ENCODE data around the gene SLC28A1.

Gene SLC28A1

GRCh38 chr15:84968301-84968700 is 83.8 kb downstream of the SLC28A1 start:
- H3K4me3 ChIP-seq (ENCODE audit: insufficient read depth, low read length, poor library complexity, severe bottlenecking): no peak overlapping the region
- H3K27me3 ChIP-seq (ENCODE audit: low read length): no peaks in the 10 kb centered on the region
- no peaks in the 10 kb centered on the region for H3K9me3 ChIP-seq (ENCODE audit: insufficient read depth, low read length)
- H3K27ac ChIP-seq (ENCODE audit: low read depth, low read length): no peak overlapping the region
- no peak overlapping the region for H3K9ac ChIP-seq (ENCODE audit: low read length)
- H3K4me2 ChIP-seq (ENCODE audit: low read depth, low read length, poor library complexity, severe bottlenecking): no peak overlapping the region
- H3K9me2 ChIP-seq (replicated peaks; ENCODE audit: insufficient read depth, low read length): no peaks in the 10 kb centered on the region
- H2AFZ ChIP-seq (ENCODE audit: low read depth, low read length, severe bottlenecking): no peak overlapping the region
- H3K79me2 ChIP-seq (ENCODE audit: insufficient read depth, low read length): no peaks in the 10 kb centered on the region
- TF ChIP-seq EZH2phosphoT487 (conservative IDR thresholded peaks at IDR 0.05; ENCODE audit: low read length) (no peak), CTCF (IDR thresholded peaks at IDR 0.05; ENCODE audit: insufficient read depth, low read length, poor library complexity, severe bottlenecking) (no peak)
- no peaks in the 10 kb centered on the region for H3F3A ChIP-seq (ENCODE audit: insufficient read depth)
- no peaks in the 10 kb centered on the region for H4K20me1 ChIP-seq (ENCODE audit: low read depth, low read length)
- no peaks in the 10 kb centered on the region for H3K36me3 ChIP-seq (ENCODE audit: low read length)

DNA sequence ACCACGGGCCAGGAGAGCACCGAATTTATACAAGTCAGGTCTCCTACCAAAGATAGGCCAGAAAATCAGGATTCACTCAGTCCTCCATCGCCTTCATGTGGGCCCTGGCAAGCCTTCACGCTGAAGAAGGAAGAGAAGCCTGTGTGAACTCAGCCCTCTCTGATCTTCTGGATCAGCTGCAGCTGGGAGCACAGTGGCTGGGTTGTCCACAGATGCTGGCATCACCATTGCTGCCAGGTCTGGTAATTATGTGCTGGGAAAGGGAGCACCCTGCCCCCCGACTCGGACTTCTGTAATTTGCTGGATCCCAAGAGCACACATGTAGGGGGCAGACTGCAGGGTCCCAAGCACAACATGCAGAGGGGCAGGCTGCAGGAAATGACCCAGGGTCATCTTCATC is 84.8 kb downstream of the SLC28A1 start:
- Histone ChIP-seq H4K20me1 (ENCODE audit: low read depth, low read length) (no peaks in the 10 kb centered on the region), H3K4me2 (ENCODE audit: low read depth, low read length, poor library complexity, severe bottlenecking) (no peak overlapping the region), H3K79me2 (ENCODE audit: insufficient read depth, low read length) (no peaks in the 10 kb centered on the region), H3K9me2 (replicated peaks; ENCODE audit: insufficient read depth, low read length) (no peaks in the 10 kb centered on the region), H3K27ac (ENCODE audit: low read depth, low read length) (no peak overlapping the region), H3K9me3 (ENCODE audit: insufficient read depth, low read length) (no peaks in the 10 kb centered on the region), H3K27me3 (ENCODE audit: low read length) (no peaks in the 10 kb centered on the region), H3K36me3 (ENCODE audit: low read length) (no peaks in the 10 kb centered on the region), H3F3A (ENCODE audit: insufficient read depth) (no peaks in the 10 kb centered on the region), H3K4me3 (ENCODE audit: insufficient read depth, low read length, poor library complexity, severe bottlenecking) (no peak overlapping the region), H2AFZ (ENCODE audit: low read depth, low read length, severe bottlenecking) (no peak overlapping the region), H3K9ac (ENCODE audit: low read length) (no peak overlapping the region)
- TF ChIP-seq CTCF (IDR thresholded peaks at IDR 0.05; ENCODE audit: insufficient read depth, low read length, poor library complexity, severe bottlenecking) (no peak), EZH2phosphoT487 (conservative IDR thresholded peaks at IDR 0.05; ENCODE audit: low read length) (no peak)

DNA sequence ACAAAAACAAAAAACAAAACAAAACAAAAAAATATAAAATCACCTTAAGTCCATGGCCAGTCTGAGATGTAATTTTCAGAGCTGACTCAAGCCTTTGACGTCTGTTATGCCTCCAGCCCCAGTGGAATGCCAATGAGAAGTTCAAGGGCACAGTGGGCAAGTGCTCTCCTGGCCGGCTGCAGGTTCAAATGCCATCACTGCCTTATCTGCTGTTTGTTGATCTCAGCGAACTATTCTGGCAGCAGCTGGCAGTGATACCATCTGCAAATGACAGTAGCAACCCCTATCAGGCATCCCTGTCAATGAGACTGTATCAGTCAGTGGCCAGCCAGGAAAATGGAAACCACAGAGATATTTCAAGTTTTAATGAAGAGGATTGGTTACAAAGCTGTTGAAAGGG is 86.4 kb downstream of the SLC28A1 start:
- no peak overlapping the region for H3K4me3 ChIP-seq (ENCODE audit: insufficient read depth, low read length, poor library complexity, severe bottlenecking)
- no peaks in the 10 kb centered on the region for H3F3A ChIP-seq (ENCODE audit: insufficient read depth)
- no peak overlapping the region for H3K4me2 ChIP-seq (ENCODE audit: low read depth, low read length, poor library complexity, severe bottlenecking)
- H3K36me3 ChIP-seq (ENCODE audit: low read length): no peaks in the 10 kb centered on the region
- no peak overlapping the region for H3K27ac ChIP-seq (ENCODE audit: low read depth, low read length)
- no peaks in the 10 kb centered on the region for H3K9me2 ChIP-seq (replicated peaks; ENCODE audit: insufficient read depth, low read length)
- H3K9ac ChIP-seq (ENCODE audit: low read length): no peak overlapping the region
- H3K9me3 ChIP-seq (ENCODE audit: insufficient read depth, low read length): no peaks in the 10 kb centered on the region
- no peak overlapping the region for H2AFZ ChIP-seq (ENCODE audit: low read depth, low read length, severe bottlenecking)
- no peaks in the 10 kb centered on the region for H4K20me1 ChIP-seq (ENCODE audit: low read depth, low read length)
- H3K27me3 ChIP-seq (ENCODE audit: low read length): no peaks in the 10 kb centered on the region
- H3K79me2 ChIP-seq (ENCODE audit: insufficient read depth, low read length): no peaks in the 10 kb centered on the region
- TF ChIP-seq EZH2phosphoT487 (conservative IDR thresholded peaks at IDR 0.05; ENCODE audit: low read length) (no peak), CTCF (IDR thresholded peaks at IDR 0.05; ENCODE audit: insufficient read depth, low read length, poor library complexity, severe bottlenecking) (no peak)

Measured in SU-DHL-6 (cell line).